Measurements from ENCODE around the gene KIF23.

KIF23 gene

GRCh38 chr15:69479081-69479480, 64.9 kb downstream of the KIF23 start:
- H3K36me3 ChIP-seq, result no peaks in the 10 kb centered on the region
- DNase-seq, result no peak
- H3K27me3 ChIP-seq (ENCODE audit: insufficient read depth, low read depth, severe bottlenecking), result no peaks in the 10 kb centered on the region
- no peak overlapping the region for H3K27ac ChIP-seq
- H3K9me3 ChIP-seq (ENCODE audit: severe bottlenecking), result peaks cover 3% of the 10 kb centered on the region
- no peak for TF ChIP-seq CTCF (IDR thresholded peaks at IDR 0.05; ENCODE audit: low read depth, low read length)
- H3K4me3 ChIP-seq (ENCODE audit: low read depth, low read length), result no peak overlapping the region

GRCh38 chr15:69479971-69480370, 65.8 kb downstream of the KIF23 start:
- Histone ChIP-seq H3K4me3 (ENCODE audit: low read depth, low read length) (no peak overlapping the region), H3K9me3 (ENCODE audit: severe bottlenecking) (peaks cover 3% of the 10 kb centered on the region), H3K36me3 (no peaks in the 10 kb centered on the region), H3K27me3 (ENCODE audit: insufficient read depth, low read depth, severe bottlenecking) (no peaks in the 10 kb centered on the region), H3K27ac (no peak overlapping the region)
- DNase-seq, result no peak
- TF ChIP-seq CTCF (IDR thresholded peaks at IDR 0.05; ENCODE audit: low read depth, low read length), result no peak

GRCh38 chr15:69480932-69481331, 66.8 kb downstream of the KIF23 start:
- no peak overlapping the region for H3K4me3 ChIP-seq (ENCODE audit: low read depth, low read length)
- no peaks in the 10 kb centered on the region for H3K27me3 ChIP-seq (ENCODE audit: insufficient read depth, low read depth, severe bottlenecking)
- DNase-seq, result no peak
- H3K36me3 ChIP-seq, result no peaks in the 10 kb centered on the region
- H3K27ac ChIP-seq, result no peak overlapping the region
- TF ChIP-seq CTCF (IDR thresholded peaks at IDR 0.05; ENCODE audit: low read depth, low read length), result no peak
- peaks cover 3% of the 10 kb centered on the region for H3K9me3 ChIP-seq (ENCODE audit: severe bottlenecking)

GRCh38 chr15:69482686-69483256, 68.6 kb downstream of the KIF23 start:
- Histone ChIP-seq H3K27me3 (ENCODE audit: insufficient read depth, low read depth, severe bottlenecking) (no peaks in the 10 kb centered on the region), H3K36me3 (no peaks in the 10 kb centered on the region), H3K4me3 (ENCODE audit: low read depth, low read length) (no peak overlapping the region), H3K27ac (no peak overlapping the region), H3K9me3 (ENCODE audit: severe bottlenecking) (peaks cover 3% of the 10 kb centered on the region)
- TF ChIP-seq CTCF (IDR thresholded peaks at IDR 0.05; ENCODE audit: low read depth, low read length), result no peak
- DNase-seq, result no peak

GRCh38 chr15:69484837-69485236, 70.7 kb downstream of the KIF23 start:
- no peak for DNase-seq
- no peak overlapping the region for H3K27ac ChIP-seq
- H3K9me3 ChIP-seq (ENCODE audit: severe bottlenecking), result peaks cover 3% of the 10 kb centered on the region
- no peaks in the 10 kb centered on the region for H3K36me3 ChIP-seq
- H3K4me3 ChIP-seq (ENCODE audit: low read depth, low read length), result no peak overlapping the region
- no peak for TF ChIP-seq CTCF (IDR thresholded peaks at IDR 0.05; ENCODE audit: low read depth, low read length)
- H3K27me3 ChIP-seq (ENCODE audit: insufficient read depth, low read depth, severe bottlenecking), result no peaks in the 10 kb centered on the region

- no peak for TF ChIP-seq CTCF (IDR thresholded peaks at IDR 0.05; ENCODE audit: low read depth, low read length)
- no peaks in the 10 kb centered on the region for H3K27me3 ChIP-seq (ENCODE audit: insufficient read depth, low read depth, severe bottlenecking)
These were observed 72.4 kb downstream of the KIF23 start for GRCh38 chr15:69486481-69487110.

More at GRCh38 chr15:69486481-69487110, 72.4 kb downstream of the KIF23 start:
- Histone ChIP-seq H3K36me3 (no peaks in the 10 kb centered on the region), H3K4me3 (ENCODE audit: low read depth, low read length) (no peak overlapping the region), H3K27ac (no peak overlapping the region), H3K9me3 (ENCODE audit: severe bottlenecking) (no peaks in the 10 kb centered on the region)
- DNase-seq, result no peak

Data from WERI-Rb-1 (cell line).